Stimulated activated CD4-positive, alpha-beta T cell treated with anti-CD3 and anti-CD28 coated beads, Interleukin-2, amount 100 ng/mL, for 48 hours (primary cell): ENCODE results near the gene SLC18A2.
"Not testable (repeated sequence)": the region's sequence is repeated elsewhere in the genome, so short reads cannot be mapped to it uniquely, and the experiment has no call there.

Experiments used
- DNase-seq, 2 donors: peaks; one replicate each; pipeline ENCODE4 v3.0.0-alpha.2; 2020

SLC18A2 gene

GRCh38 chr10:117240621-117241529, at the start of gene SLC18A2:
Gene SLC18A2 (plus strand): TSS chr10:117241114. CDS start chr10:117241694, 580 bp downstream.
- no peak for DNase-seq

DNA sequence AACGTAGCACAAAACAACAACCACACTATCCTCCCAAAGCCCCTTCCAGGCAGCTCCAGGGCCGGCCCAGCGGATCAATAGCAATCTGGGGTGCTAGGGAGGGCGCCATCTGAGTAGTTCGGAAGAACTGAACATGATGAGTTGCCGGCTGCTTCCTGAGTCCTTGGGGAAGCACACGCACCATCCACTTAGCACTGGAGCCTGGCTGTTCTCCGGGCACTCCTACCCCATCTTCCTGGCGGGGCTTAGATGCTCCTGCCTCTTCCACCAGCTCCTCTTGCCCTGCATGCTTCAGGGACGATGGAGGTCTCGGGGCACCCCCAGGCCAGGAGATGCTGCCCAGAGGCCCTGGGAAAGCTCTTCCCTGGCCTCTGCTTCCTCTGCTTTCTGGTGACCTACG, 43.7 kb upstream of the SLC18A2 start, which contains the start of gene KCNK18:
Gene KCNK18, plus strand, starts transcription at position 301 of the 400 bp plus-strand sequence. Its CDS starts 0 bp downstream, at position 301.
- no peak for DNase-seq

GRCh38 chr10:117198088-117198487, 42.8 kb upstream of the SLC18A2 start:
- DNase-seq, result no peak

GRCh38 chr10:117201826-117202225, 39.1 kb upstream of the SLC18A2 start:
- no peak for DNase-seq

GRCh38 chr10:117204316-117204715, 36.6 kb upstream of the SLC18A2 start:
- DNase-seq, result no peak

GRCh38 chr10:117212176-117212575, 28.7 kb upstream of the SLC18A2 start:
- DNase-seq, result no peak

DNA sequence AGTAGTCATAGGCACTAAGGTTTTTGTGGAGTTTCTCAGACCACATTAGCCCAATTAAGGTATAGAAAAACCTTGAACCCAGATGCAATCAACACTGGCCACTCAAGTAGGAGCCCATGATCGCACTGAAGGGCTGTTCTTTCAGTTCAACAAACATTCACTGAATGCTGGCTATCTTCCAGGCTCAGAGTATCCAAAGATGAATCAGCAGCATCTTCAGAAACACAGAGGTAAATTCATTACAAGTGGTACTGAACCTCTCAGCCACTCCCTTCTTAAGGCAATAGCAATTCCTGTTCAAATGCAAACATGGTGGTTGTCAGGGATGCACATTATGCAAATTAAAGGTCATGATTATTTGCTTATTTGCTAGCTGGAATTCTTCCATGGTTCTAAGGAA, 26.5 kb upstream of the SLC18A2 start:
- DNase-seq, result no peak

GRCh38 chr10:117215079-117215478, 25.8 kb upstream of the SLC18A2 start:
- no peak for DNase-seq

- DNase-seq, result no peak
Measured at GRCh38 chr10:117216028-117216427, 24.9 kb upstream of the SLC18A2 start.

DNA sequence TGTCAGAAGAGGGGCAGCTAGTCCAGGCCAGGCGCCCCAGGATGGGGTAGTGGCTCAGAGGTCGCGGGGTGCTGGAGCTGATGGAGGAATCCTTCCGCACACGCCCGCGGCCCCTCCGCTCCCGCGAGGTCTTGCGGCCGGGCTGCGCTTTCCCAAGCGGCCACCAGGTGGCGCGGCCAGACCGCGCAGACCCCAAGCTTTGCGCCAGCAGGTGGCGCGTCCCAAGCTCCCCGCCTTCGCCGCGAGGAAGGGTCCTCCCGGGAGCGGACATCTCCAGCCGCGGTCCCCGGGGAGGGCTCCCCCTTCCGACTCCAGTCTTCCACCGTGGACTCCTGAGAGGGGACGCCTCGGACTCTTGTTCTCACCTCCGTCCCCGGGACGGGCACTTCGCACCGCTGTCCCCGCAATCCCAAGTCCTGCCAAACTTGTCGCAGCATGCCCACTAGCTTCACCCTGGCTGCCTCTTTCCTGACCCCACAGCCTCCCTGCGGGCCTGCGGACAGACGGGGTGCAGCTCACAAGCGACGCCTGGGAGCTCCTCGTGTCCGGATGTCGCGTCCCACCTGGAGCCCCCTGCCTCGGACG, 24.2 kb upstream of the SLC18A2 start:
- peak; percentile 60 to 76 for DNase-seq

DNA sequence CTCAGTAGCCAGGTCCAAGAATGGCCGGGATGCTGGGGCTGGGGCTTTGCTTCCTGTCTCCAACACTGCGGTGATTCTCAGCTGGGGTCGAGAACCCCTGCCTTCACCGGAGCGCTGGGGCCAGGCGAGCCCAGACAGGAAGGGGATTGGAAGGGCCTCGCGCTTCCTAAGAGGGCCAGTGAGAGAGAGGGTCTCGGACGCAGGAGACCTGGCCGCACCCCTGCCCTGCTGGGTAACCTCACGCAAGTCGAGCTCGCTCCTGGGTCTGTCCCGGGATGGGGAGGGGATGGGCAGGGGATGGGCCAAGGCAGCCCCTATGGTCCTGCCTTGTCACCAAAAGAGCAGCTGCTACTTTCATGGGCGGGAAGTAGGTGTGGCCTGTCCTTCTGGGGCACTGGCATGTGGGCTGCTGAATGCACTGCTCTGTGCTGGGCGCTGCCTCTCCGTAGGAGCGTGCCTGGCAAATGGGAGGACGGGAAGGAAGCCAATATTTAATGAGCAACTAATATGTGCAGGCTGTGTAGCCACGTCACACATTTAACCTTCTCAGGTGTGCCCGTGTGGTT, 23.6 kb upstream of the SLC18A2 start:
- DNase-seq, result peak in 1 of 2 donors; percentile 2

GRCh38 chr10:117218654-117219053, 22.3 kb upstream of the SLC18A2 start:
- DNase-seq, result no peak

DNA sequence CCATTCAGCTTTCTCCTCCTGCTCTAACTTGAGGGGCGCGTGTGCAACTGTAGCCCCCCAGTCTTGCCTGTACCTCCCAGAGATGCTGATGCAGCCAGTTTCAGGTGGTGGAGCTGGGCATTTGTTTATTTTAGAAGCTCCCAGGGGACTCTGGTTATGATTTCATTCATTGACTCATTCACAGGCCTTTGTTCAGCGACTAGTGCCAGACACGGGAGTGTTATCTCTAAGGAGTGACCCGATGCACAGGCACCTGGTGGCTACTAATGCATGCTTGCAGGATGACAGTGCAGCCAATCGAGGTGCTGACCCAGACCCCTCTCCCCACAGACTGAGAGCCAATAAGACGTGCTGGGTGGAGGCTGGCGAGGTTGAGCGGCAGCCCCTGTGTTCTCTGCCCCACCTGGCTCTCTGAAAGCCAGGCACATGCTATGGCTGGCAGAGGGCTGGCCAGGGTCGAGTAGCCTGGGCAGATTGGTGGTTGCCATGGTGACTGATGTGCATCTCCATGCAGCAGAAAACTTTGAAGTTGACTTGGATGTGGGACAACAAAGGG, 19.7 kb upstream of the SLC18A2 start:
- DNase-seq, result no peak

DNA sequence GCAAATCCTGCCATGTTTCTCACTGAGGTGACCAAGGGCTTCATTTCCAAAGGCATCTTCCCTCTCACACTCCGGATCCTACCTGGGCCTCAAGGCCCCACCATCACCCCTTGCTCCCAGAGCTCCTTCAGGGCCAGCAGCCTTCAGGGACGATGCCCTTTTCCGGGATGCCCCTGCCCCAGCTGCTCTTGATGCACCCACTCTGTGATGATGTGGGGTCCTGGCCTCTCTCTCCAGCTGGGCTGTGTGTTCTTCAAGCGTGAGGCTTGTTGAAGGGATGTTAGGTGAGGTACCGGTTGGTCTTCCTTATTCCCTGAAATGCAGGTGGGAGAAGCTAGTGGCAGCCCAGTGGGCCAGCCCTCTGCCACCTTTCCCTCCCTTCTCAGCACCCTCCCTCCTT, 18.4 kb upstream of the SLC18A2 start:
- DNase-seq, result no peak

DNA sequence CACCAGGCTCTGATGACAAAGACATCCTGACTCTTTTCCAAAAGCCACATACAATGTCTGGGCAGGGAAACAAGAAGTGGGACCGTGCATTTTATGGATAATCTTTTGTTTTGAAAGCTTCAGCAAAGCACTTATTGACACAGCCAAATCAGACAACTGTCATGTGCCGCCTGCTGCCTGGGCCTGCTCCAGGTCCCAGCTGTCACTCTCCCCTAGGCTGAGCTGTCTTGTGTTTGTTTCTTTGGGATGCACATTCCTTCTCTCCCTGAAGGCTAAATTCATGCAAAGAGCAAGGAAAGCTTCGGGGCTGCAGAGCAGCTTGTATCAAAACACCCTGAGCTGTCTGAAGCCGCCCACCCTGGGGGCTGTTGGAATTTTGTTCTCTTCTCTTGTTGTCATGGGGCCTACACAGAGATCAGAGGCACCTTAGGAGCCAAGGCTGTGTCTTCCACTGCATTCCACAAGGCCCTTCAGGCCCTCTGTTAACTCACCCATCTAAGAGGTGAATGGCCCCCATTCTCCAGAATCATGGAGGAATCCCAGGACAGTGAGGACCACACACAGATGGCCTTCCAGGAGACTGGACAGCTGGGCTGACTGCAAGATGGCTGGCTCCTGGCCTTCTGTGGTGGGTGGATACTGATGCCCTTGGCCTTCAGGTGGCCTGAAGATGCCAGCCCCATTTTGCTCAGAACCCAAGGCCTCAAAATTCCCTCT, 17.8 kb upstream of the SLC18A2 start:
- DNase-seq, result no peak

DNA sequence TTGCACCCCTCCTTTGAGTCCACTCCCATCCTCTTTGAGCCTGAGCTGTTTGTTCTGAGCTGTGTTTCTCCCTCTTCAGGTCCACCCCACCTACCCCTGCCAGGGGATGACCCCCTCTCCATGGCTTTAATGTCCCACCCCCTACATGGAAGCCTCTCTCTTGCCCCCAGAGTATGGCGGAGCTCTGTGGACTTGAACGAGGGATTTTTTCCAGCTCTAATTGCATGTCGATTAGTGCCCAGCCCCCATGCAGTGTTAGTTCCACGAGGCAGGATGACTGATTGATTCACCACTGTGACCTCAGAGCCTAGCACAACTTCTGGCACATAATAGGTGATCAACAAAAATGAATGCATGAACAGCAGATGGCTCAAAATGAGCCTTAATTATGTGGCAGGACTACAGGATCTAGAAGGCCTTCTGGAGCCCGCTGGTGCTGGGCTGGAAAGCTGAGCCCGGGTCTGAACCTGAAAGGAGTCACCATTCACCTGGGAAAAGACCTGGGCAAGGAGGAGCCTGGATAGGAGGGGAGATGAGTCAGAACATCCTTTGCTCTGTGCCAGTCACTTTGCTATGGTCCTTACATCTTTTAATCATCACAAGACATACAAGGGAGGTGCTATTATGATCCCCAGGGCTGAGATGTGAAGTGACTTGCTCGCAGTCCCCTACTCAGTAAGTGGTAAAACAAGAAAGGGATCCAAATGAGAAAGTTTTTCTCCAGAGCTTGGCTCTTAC, 17.1 kb upstream of the SLC18A2 start:
- DNase-seq, result no peak

DNA sequence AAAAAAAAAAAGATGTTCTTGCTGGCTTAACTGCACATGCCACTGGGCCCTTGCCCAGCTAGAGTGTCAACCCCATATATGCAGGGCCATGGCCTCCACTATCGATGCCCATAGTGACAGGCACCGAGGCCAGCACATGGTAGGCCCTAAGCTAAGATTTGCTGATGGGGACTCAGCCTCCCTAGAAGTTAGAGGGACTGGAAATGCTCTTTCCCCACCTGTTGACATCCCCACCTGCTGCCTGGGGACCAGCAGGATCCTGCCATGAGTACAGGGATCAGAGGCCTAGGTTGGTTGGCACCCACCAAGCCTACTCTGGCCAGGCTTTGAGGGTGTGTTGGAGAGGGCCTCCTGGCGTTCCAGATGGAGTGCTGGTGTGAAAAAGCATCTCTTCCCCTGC, 16.0 kb upstream of the SLC18A2 start:
- no peak for DNase-seq

- no peak for DNase-seq
Measured at GRCh38 chr10:117226813-117227451, 14.0 kb upstream of the SLC18A2 start.

GRCh38 chr10:117228210-117228609, 12.7 kb upstream of the SLC18A2 start:
- no peak for DNase-seq

DNA sequence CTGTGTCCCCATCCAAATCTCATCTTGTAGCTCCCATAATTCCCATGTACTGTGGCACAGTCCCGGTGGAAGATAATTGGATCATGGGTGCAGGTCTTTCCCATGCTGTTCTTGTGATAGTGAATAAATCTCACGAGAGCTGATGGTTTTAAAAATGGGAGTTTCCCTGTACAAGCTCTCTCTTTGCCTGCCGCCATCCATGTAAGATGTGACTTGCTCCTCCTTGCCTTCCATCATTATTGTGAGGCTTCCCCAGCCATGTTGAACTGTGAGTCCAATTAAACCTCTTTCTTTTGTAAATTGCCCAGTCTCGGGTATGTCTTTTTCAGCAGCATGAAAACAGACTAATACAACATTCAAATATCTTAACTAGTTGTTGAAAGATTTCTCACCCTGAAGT, 10.8 kb upstream of the SLC18A2 start:
- DNase-seq, result not testable (repeated sequence)

DNA sequence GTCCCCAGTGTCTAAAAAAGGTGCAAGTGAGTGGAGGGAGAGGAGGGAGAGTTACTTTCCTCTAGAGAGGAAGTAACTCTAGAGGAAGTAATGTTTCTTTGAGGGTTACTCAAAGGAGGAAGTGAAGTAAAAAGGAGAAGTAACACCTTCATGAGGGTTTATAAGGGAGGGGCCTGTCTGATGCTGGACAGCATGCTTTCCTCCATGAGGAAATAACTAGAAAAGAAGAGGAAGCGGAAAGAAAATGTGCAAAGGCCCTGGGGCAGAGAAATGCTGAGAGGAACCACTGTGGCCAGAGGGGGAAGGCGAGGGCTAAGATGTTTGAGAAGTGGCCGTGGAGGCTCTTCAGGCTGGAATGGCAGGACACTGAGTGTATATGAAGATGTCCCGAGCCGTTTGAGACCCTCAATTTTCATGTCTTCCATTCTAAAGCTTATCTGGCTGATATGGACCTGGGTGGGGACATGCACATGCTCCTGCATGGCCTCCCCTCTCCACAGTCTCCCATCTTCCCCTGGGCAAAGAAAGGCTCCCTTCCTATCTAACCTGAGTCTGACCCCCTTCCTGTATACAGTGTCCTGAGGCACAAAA, 3.4 kb upstream of the SLC18A2 start:
- DNase-seq, result no peak
